H1 (cell line): Measurements from ENCODE around the gene BBS5. TPM values are rescaled to one million over a fixed set of nuclear protein-coding genes. Genes with fewer than 3 reads are reported as not detected.

Experiments
- polyA plus RNA-seq, 7 experiments: library from polyadenylated mRNA; depleted of rRNA in 3 of 7; stranded (reverse) in 5 of 7; unstranded in 2 of 7; fragments of >200 nt in 5 of 7; fragments of 200-250 nt in 2 of 7; gene quantifications; 1 replicate in 5 of 7; 2 replicates in 1 of 7; 4 replicates in 1 of 7; pipeline versions ENCODE4 v1.2.1 to v1.2.3, GENCODE V29; 2011 to 2013; ENCODE audit warnings: missing spikeins in 2 of 7, mixed read lengths in 2 of 7
- total RNA-seq: library from RNA; stranded (reverse); fragmentation: NEBNext Ultra II Directional; extraction: Animal tissue kit (Norgen Biotek cat#: 25700); gene quantifications from 2 replicates; pipeline ENCODE4 v1.2.1, GENCODE V29; 2021

The BBS5 gene
- total and polyA plus RNA-seq, 2 of the 8 experiments (the other 6 are each of a cell fraction or from before 2014, with no cell fraction given), result 0.20 to 0.36 TPM

Other genes with a start within 250 kb of the BBS5 start
- gene LRP2, start 117.0 kb upstream of the BBS5 start, total RNA-seq, result 2.4 and 2.9 TPM in 2 replicates
- gene LRP2, start 117.0 kb upstream of the BBS5 start, polyA plus RNA-seq (2011; rRNA removed), result 2.0 and 2.5 TPM in 2 replicates
- not detected in 2 replicates for gene KLHL41, start 30.2 kb downstream of the BBS5 start, total RNA-seq
- not detected in 2 replicates for gene KLHL41, start 30.2 kb downstream of the BBS5 start, polyA plus RNA-seq (2011; rRNA removed)
- 69.2 and 70.8 TPM in 2 replicates for gene FASTKD1, start 94.4 kb downstream of the BBS5 start, total RNA-seq
- gene FASTKD1, start 94.4 kb downstream of the BBS5 start, polyA plus RNA-seq (2011; rRNA removed), result 10.9 and 18.7 TPM in 2 replicates
- 65.7 and 71.0 TPM in 2 replicates for gene PPIG, start 104.9 kb downstream of the BBS5 start, total RNA-seq
- gene PPIG, start 104.9 kb downstream of the BBS5 start, polyA plus RNA-seq (2011; rRNA removed), result 10.2 and 14.7 TPM in 2 replicates
- gene CFAP210, start 214.9 kb downstream of the BBS5 start, total RNA-seq, result 0.37 and 0.86 TPM in 2 replicates
- 0.03 and 0.06 TPM in 2 replicates for gene CFAP210, start 214.9 kb downstream of the BBS5 start, polyA plus RNA-seq (2011; rRNA removed)
- 8.5 and 9.5 TPM in 2 replicates for gene PHOSPHO2, start 215.0 kb downstream of the BBS5 start, total RNA-seq
- gene PHOSPHO2, start 215.0 kb downstream of the BBS5 start, polyA plus RNA-seq (2011; rRNA removed), result 1.9 and 2.4 TPM in 2 replicates